ENCODE results near the gene TTLL3.

The TTLL3 gene

GRCh38 chr3:9855594-9855993 is 45.5 kb downstream of the TTLL3 start:
- TF ChIP-seq, protein P1, sequence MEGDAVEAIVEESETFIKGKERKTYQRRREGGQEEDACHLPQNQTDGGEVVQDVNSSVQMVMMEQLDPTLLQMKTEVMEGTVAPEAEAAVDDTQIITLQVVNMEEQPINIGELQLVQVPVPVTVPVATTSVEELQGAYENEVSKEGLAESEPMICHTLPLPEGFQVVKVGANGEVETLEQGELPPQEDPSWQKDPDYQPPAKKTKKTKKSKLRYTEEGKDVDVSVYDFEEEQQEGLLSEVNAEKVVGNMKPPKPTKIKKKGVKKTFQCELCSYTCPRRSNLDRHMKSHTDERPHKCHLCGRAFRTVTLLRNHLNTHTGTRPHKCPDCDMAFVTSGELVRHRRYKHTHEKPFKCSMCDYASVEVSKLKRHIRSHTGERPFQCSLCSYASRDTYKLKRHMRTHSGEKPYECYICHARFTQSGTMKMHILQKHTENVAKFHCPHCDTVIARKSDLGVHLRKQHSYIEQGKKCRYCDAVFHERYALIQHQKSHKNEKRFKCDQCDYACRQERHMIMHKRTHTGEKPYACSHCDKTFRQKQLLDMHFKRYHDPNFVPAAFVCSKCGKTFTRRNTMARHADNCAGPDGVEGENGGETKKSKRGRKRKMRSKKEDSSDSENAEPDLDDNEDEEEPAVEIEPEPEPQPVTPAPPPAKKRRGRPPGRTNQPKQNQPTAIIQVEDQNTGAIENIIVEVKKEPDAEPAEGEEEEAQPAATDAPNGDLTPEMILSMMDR (IDR thresholded peaks at IDR 0.05; ENCODE audit: low read depth, low read length, missing control alignments), result no peak
- DNase-seq (ENCODE audit: low read depth), result no peak
- in situ Hi-C loops (cut with HindIII; ENCODE audit: low sequenced_read_pairs), result no loop called here

GRCh38 chr3:9859530-9860025 is 49.5 kb downstream of the TTLL3 start:
- no peak for DNase-seq (ENCODE audit: low read depth)
- in situ Hi-C loops (cut with HindIII; ENCODE audit: low sequenced_read_pairs), result no loop called here
- TF ChIP-seq, protein P1 (IDR thresholded peaks at IDR 0.05; ENCODE audit: low read depth, low read length, missing control alignments), result no peak
- H3K4me3 ChIP-seq (ENCODE audit: low read depth, low read length), result no peak overlapping the region

More at GRCh38 chr3:9855594-9855993, 45.5 kb downstream of the TTLL3 start:
- H3K4me3 ChIP-seq (ENCODE audit: low read depth, low read length), result no peak overlapping the region

DNA sequence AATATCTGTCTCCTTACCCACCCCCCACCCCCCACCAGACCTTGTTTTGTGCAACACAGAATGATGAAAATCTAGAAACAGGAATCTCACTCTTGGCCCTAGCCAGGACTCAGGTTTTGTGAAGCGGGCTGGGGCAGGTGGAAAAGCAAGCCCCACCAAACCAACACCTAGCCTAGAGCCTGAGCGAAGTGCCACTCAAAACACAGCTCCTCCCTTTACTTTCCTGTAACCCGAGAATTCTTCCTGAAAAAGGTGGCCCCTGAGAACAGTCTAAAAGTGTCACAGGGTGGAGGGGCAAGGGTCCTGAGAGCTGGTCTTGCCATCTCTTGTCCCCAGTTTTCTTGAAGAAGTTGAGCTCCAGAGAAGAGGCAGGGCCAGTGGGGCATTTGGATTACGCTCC is 51.1 kb downstream of the TTLL3 start:
- no peak overlapping the region for H3K4me3 ChIP-seq (ENCODE audit: low read depth, low read length)
- in situ Hi-C loops (cut with HindIII; ENCODE audit: low sequenced_read_pairs), result no loop called here
- DNase-seq (ENCODE audit: low read depth), result no peak
- TF ChIP-seq, protein P1 (IDR thresholded peaks at IDR 0.05; ENCODE audit: low read depth, low read length, missing control alignments), result no peak

DNA sequence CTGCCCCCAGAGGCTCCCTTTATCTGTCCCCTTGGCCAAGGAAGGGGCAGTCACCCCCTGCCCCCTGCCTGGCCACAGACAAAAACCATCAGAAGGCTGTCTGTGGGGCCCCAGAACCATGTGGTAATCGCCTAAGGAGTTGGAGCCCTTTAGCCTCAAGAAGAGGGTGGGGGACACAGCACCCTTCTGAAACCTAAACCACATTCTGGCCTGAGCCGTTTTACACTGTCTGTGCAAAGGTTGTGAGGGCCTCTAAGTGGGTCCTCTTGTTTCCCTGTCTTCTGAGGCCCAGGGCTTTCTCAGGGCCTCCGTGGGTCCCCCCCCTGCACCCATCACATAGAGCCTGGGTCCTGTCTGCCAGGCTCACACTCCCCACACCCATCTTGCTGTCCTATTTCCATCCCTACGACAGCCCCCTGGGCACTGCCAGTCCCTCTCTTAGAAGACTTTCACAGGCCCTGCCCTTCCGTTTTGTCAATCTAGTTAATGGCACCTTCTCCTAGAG is 51.6 kb downstream of the TTLL3 start:
- DNase-seq (ENCODE audit: low read depth), result no peak
- TF ChIP-seq, protein P1 (IDR thresholded peaks at IDR 0.05; ENCODE audit: low read depth, low read length, missing control alignments), result no peak
- H3K4me3 ChIP-seq (ENCODE audit: low read depth, low read length), result no peak overlapping the region
- in situ Hi-C loops (cut with HindIII; ENCODE audit: low sequenced_read_pairs), result no loop called here

DNA sequence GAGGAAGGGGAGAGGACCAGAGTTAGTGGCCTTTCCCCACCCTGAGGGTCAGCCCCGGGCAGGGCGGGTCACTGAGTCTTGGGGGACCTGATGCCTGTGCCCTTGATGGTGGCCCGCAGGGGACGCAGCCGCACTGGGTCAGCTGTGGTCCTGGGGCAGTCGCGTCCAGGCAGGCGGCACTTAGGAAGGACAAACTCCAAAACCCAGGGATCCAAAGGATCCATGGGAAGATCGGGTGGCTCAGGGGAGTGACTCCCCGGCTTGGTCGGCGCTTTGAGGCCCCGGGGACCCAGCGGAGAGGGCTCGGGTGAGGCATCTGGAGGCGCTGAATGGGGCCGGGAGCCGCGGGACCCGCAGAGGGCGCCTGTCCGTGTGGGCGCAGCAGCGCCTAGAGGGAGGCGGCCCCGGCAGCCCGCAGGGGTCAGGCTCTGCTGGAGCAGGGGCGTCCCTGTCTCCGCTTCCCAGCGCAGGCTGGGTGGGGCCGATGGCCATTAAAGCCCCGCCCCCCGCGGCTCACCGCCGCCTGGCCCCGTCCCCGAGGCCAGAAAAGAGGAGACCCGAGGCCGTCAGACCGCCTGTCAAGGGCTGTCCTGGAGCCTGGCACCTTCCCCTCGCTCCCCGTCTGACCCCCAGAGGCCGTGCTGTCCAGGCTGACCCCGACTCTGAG is 52.5 kb downstream of the TTLL3 start:
- no peak for DNase-seq (ENCODE audit: low read depth)
- in situ Hi-C loops (cut with HindIII; ENCODE audit: low sequenced_read_pairs), result no loop called here
- TF ChIP-seq, protein P1 (IDR thresholded peaks at IDR 0.05; ENCODE audit: low read depth, low read length, missing control alignments), result peak; percentile 5
- H3K4me3 ChIP-seq (ENCODE audit: low read depth, low read length), result no peak overlapping the region

DNA sequence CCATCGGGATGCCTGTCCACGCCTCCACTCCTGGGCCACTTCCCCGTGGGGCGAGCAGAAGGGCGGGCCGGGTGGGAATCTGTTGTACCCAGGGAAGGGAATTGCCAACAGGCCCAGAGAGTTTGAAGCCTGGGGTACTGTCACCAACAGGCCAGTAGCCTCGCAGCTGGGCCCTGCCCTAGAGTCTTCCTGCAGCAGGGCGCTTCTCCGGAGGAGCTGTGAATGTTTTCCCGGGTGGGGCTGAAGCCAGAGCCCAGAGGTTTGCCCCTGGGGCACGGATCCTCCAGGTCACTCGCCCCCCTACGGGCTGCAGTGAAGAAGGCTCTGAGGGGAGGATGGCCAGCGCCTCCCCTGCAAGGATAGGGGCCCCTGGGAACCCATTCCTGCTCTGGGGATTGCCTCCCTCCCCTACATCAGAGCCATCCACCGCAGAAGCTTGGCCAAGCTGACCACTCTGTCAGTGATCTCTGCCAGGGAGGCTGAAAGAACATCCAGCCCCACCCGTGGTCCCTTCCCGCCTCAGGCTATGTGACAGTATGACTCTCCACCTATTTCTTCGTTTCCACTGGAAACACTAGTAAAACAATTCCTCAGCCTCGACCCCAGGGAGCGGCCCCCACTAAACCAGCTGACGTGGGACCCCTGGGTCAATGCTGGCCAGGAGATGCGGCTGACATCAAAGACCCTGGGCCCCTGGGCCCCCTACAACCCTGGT is 53.2 kb downstream of the TTLL3 start:
- in situ Hi-C loops (cut with HindIII; ENCODE audit: low sequenced_read_pairs), result no loop called here
- no peak for DNase-seq (ENCODE audit: low read depth)
- TF ChIP-seq, protein P1 (IDR thresholded peaks at IDR 0.05; ENCODE audit: low read depth, low read length, missing control alignments), result no peak
- H3K4me3 ChIP-seq (ENCODE audit: low read depth, low read length), result no peak overlapping the region

All from astrocyte of the cerebellum (primary cell).